GM19035 (cell line): Measurements from ENCODE around the gene ADNP2.

ENCODE experiments used
- ATAC-seq: cut with Tn5 transposase; IDR thresholded peaks from one replicate; pipeline ENCODE4 v1.9.1; 2021; ENCODE audit not compliant: unreplicated experiment

ADNP2 gene

GRCh38 chr18:80188643-80189530, 79.8 kb downstream of the ADNP2 start:
- no peak for ATAC-seq

- no peak for ATAC-seq
Observed at GRCh38 chr18:80189531-80189865, 80.4 kb downstream of the ADNP2 start.
